ENCODE results near the gene CDK14. TPM values are rescaled to one million over a fixed set of nuclear protein-coding genes. Genes with fewer than 3 reads are reported as not detected.

CDK14 gene
- total RNA-seq, 5 donors from 2014 or later (not counting 1 experiment from before 2014, with no cell fraction given) = 0.86 to 6.6 (median 1.6) TPM

DNA sequence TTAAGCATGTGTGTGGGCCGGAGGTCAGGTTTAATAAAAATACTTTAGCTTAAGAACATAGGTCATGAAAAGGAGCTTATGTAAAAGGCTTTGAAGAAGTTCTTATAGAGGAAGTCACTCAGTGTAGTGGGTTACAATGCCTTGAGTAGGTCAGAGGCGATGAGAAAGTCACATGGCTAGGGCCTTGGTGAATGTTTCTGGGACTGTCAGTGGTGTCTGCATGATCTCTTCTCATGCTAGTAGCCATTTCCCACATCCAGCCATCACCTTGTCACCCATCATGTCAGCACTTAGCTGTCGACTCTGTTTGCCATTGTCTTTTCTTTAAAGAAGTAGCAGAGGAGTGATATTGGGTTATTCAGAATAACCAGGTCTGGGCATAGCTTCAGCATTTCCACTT, 236.6 kb downstream of the CDK14 start:
- DNase-seq (no peak), ATAC-seq (replicated peaks in 1 of 4) (no peak)
- Histone ChIP-seq H3K4me3 (ENCODE audit: control insufficient read depth in 1 of 2, extremely low read depth in 1 of 2, low read length in 1 of 2) (no peak overlapping the region), H3K4me1 (ENCODE audit: control insufficient read depth in 1 of 2, extremely low read depth in 1 of 2, insufficient read depth in 2 of 2, low read length in 2 of 2) (no peaks in the 10 kb centered on the region), H3K27ac (ENCODE audit: low read length) (no peak overlapping the region), H3K27me3 (replicated peaks in 1 of 2; ENCODE audit: control insufficient read depth in 2 of 2, extremely low read depth in 1 of 2, insufficient read depth in 2 of 2, low read length in 1 of 2) (no peaks in the 10 kb centered on the region), H3K9me3 (no peaks in the 10 kb centered on the region), H3K36me3 (ENCODE audit: control insufficient read depth in 2 of 2, extremely low read depth in 1 of 2, insufficient read depth in 1 of 2, low read length in 1 of 2) (no peaks in the 10 kb centered on the region)
- Mint-ChIP-seq H3K27me3 (no peaks in the 10 kb centered on the region), H3K4me3 (no peak overlapping the region), H3K4me1 (no peaks in the 10 kb centered on the region), H3K27ac (no peak overlapping the region), H3K9me3 (peaks cover 6 to 24% (median 14%) of the 10 kb centered on the region in 3 donors), H3K36me3 (no peaks in the 10 kb centered on the region)
- ChIA-PET POLR2A (no interaction called here), CTCF (interaction anchor here in 1 of 2 donors (0.6 kb wide), 1 partner anchor 202 kb away, joined by 4 read pairs; no protein-coding TSS in a partner anchor)
- WGBS (ENCODE audit: insufficient coverage) = no CpG with 5 or more reads among the region's 3 CpGs

DNA sequence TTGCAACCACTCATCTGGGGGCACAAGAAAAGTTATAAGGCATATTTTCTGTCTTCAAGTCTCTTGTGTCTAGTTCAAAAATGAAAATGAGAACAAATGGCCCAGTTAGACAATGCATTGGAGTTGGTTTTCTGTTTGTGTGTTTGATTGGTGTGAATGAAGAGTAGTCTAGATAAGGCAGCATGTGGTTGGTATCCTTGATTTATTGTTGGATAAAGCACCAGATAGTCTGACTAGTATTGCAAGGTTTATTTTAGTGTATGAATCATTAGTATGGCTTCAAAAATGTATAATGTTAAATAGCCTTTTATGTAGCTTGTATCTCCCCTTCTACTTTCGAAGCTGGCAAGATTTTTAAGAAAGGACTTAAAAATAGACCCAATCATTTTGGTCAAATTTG, 237.3 kb downstream of the CDK14 start:
- POLR2A ChIA-PET = no interaction called here

DNA sequence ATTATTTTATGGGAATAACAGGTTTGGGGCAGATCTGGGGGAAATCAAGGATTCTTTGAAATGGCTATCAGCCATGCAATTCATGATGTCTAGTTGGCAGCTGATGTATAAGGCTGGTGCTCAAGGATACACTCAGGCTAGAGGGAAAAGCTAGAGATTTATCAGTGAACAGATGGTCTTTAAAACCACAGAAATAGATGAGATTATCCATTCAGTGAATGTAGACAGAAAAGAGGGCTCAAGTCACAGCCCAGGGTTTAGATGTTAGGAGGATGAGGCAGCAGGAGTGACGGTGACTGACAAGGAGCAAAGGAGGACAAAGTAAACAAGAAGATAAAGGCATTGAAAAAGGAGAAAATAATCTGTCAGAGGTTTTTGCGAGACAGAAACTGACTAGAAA, 238.7 kb downstream of the CDK14 start:
- Histone ChIP-seq H3K4me3 (ENCODE audit: control insufficient read depth in 1 of 2, extremely low read depth in 1 of 2, low read length in 1 of 2) (no peak overlapping the region), H3K4me1 (ENCODE audit: control insufficient read depth in 1 of 2, extremely low read depth in 1 of 2, insufficient read depth in 2 of 2, low read length in 2 of 2) (no peaks in the 10 kb centered on the region), H3K27ac (ENCODE audit: low read length) (no peak overlapping the region), H3K9me3 (no peaks in the 10 kb centered on the region), H3K27me3 (replicated peaks in 1 of 2; ENCODE audit: control insufficient read depth in 2 of 2, extremely low read depth in 1 of 2, insufficient read depth in 2 of 2, low read length in 1 of 2) (no peaks in the 10 kb centered on the region), H3K36me3 (ENCODE audit: control insufficient read depth in 2 of 2, extremely low read depth in 1 of 2, insufficient read depth in 1 of 2, low read length in 1 of 2) (no peaks in the 10 kb centered on the region)
- Mint-ChIP-seq H3K27me3 (no peaks in the 10 kb centered on the region), H3K27ac (no peak overlapping the region), H3K36me3 (no peaks in the 10 kb centered on the region), H3K4me3 (no peak overlapping the region), H3K9me3 (peaks cover 6 to 25% (median 17%) of the 10 kb centered on the region in 3 donors), H3K4me1 (no peaks in the 10 kb centered on the region)
- DNase-seq = no peak
- ATAC-seq (replicated peaks in 1 of 4) = no peak
- 89% methylated on average over 2 of the region's 2 CpGs for WGBS (ENCODE audit: insufficient coverage)
- ChIA-PET CTCF (no interaction called here), POLR2A (no interaction called here)

More for the DNA sequence above, 237.3 kb downstream of the CDK14 start:
- WGBS (ENCODE audit: insufficient coverage) = no CpG with 5 or more reads among the region's 1 CpG
- H3K4me1 Mint-ChIP-seq = no peaks in the 10 kb centered on the region
- Histone ChIP-seq H3K4me1 (ENCODE audit: control insufficient read depth in 1 of 2, extremely low read depth in 1 of 2, insufficient read depth in 2 of 2, low read length in 2 of 2) (no peaks in the 10 kb centered on the region), H3K4me3 (ENCODE audit: control insufficient read depth in 1 of 2, extremely low read depth in 1 of 2, low read length in 1 of 2) (no peak overlapping the region), H3K27me3 (replicated peaks in 1 of 2; ENCODE audit: control insufficient read depth in 2 of 2, extremely low read depth in 1 of 2, insufficient read depth in 2 of 2, low read length in 1 of 2) (no peaks in the 10 kb centered on the region), H3K27ac (ENCODE audit: low read length) (no peak overlapping the region), H3K9me3 (no peaks in the 10 kb centered on the region), H3K36me3 (ENCODE audit: control insufficient read depth in 2 of 2, extremely low read depth in 1 of 2, insufficient read depth in 1 of 2, low read length in 1 of 2) (no peaks in the 10 kb centered on the region)
- H3K27ac Mint-ChIP-seq = no peak overlapping the region
- CTCF ChIA-PET = no interaction called here
- DNase-seq (no peak), ATAC-seq (replicated peaks in 1 of 4) (no peak)
- no peaks in the 10 kb centered on the region for H3K36me3 Mint-ChIP-seq
- H3K4me3 Mint-ChIP-seq = no peak overlapping the region
- H3K9me3 Mint-ChIP-seq = peaks cover 6 to 26% (median 16%) of the 10 kb centered on the region in 3 donors
- no peaks in the 10 kb centered on the region for H3K27me3 Mint-ChIP-seq

DNA sequence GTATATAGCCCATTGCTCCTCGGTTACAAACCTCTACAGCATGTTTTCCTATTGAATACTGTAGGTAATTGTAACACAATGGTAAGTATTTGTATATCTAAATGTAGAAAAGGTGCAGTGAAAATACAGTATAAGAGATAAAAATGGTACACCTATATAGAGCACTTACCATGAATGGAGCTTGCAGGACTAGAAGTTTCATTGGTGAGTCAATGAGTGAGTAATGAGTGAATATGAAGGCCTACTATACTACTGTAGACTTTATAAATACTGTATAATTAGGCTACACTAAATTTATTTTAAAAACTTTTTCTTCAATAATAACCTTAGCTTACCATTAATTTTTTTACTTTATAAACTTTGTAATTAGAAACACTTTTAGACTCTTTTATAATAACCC, 239.7 kb downstream of the CDK14 start:
- POLR2A ChIA-PET = no interaction called here
- Mint-ChIP-seq H3K27me3 (no peaks in the 10 kb centered on the region), H3K4me1 (no peaks in the 10 kb centered on the region), H3K27ac (no peak overlapping the region), H3K4me3 (no peak overlapping the region), H3K36me3 (no peaks in the 10 kb centered on the region), H3K9me3 (peaks cover 10 to 21% (median 20%) of the 10 kb centered on the region in 3 donors)
- H3K27ac ChIP-seq (ENCODE audit: low read length) = no peak overlapping the region
- no peaks in the 10 kb centered on the region for H3K36me3 ChIP-seq (ENCODE audit: control insufficient read depth in 2 of 2, extremely low read depth in 1 of 2, insufficient read depth in 1 of 2, low read length in 1 of 2)
- H3K27me3 ChIP-seq (replicated peaks in 1 of 2; ENCODE audit: control insufficient read depth in 2 of 2, extremely low read depth in 1 of 2, insufficient read depth in 2 of 2, low read length in 1 of 2) = no peaks in the 10 kb centered on the region
- H3K4me3 ChIP-seq (ENCODE audit: control insufficient read depth in 1 of 2, extremely low read depth in 1 of 2, low read length in 1 of 2) = no peak overlapping the region
- DNase-seq (no peak), ATAC-seq (replicated peaks in 1 of 4) (no peak)
- no peaks in the 10 kb centered on the region for H3K9me3 ChIP-seq
- CTCF ChIA-PET = no interaction called here
- WGBS (ENCODE audit: insufficient coverage) = no CpG with 5 or more reads among the region's 1 CpG
- H3K4me1 ChIP-seq (ENCODE audit: control insufficient read depth in 1 of 2, extremely low read depth in 1 of 2, insufficient read depth in 2 of 2, low read length in 2 of 2) = no peaks in the 10 kb centered on the region

DNA sequence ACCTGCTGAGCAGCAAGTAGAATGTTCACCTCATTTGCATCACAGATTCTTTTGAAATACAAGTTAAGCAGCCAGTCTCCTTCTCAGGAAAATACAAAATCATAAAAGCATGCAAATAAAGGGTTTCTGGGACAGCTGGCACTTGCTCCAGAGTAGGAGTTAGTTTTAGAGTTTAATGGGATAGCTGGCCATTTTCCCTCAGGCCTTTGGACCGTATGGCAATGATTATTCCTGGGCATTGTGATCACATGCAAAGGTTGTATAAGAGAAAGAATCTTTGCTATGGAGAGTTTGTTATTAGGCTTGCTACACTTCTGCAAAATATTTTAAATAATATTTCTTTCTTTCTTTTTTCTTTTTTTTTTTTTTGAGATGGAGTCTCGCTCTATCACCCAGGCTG, 240.8 kb downstream of the CDK14 start:
- no peak overlapping the region for H3K27ac ChIP-seq (ENCODE audit: low read length)
- CTCF ChIA-PET = no interaction called here
- no peaks in the 10 kb centered on the region for H3K9me3 ChIP-seq
- Mint-ChIP-seq H3K36me3 (no peaks in the 10 kb centered on the region), H3K27me3 (no peaks in the 10 kb centered on the region), H3K4me1 (no peaks in the 10 kb centered on the region), H3K9me3 (peaks cover 10 to 20% (median 16%) of the 10 kb centered on the region in 3 donors), H3K4me3 (no peak overlapping the region), H3K27ac (no peak overlapping the region)
- ATAC-seq (replicated peaks in 1 of 4) = no peak
- no peaks in the 10 kb centered on the region for H3K36me3 ChIP-seq (ENCODE audit: control insufficient read depth in 2 of 2, extremely low read depth in 1 of 2, insufficient read depth in 1 of 2, low read length in 1 of 2)
- no peak overlapping the region for H3K4me3 ChIP-seq (ENCODE audit: control insufficient read depth in 1 of 2, extremely low read depth in 1 of 2, low read length in 1 of 2)
- DNase-seq = no peak
- H3K27me3 ChIP-seq (replicated peaks in 1 of 2; ENCODE audit: control insufficient read depth in 2 of 2, extremely low read depth in 1 of 2, insufficient read depth in 2 of 2, low read length in 1 of 2) = no peaks in the 10 kb centered on the region
- no CpG with 5 or more reads among the region's 2 CpGs for WGBS (ENCODE audit: insufficient coverage)
- H3K4me1 ChIP-seq (ENCODE audit: control insufficient read depth in 1 of 2, extremely low read depth in 1 of 2, insufficient read depth in 2 of 2, low read length in 2 of 2) = no peaks in the 10 kb centered on the region
- POLR2A ChIA-PET = interaction anchor here in 1 of 2 donors (0.6 kb wide), 1 partner anchor 34 kb away, joined by 4 read pairs; no protein-coding TSS in a partner anchor

DNA sequence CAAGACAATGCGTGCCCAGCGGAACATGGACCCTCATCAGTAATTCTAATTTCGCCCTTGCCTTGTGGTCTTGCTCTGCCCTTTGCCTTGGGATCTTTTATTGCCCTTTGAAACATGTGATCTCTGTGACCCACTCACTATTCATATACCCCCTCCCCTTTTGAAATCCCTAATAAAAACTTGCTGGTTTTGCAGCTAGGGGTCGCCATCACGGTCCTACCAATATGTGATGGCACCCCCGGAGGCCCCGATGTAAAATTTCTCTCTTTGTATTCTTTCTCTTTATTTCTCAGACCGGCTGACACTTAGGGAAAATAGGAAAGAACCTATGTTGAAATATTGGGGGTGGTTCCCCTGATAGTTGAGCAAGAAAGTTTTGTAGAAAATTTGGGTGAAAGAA, 242.7 kb downstream of the CDK14 start:
- DNase-seq (no peak), ATAC-seq (replicated peaks in 1 of 4) (no peak)
- Histone ChIP-seq H3K9me3 (no peaks in the 10 kb centered on the region), H3K27me3 (replicated peaks in 1 of 2; ENCODE audit: control insufficient read depth in 2 of 2, extremely low read depth in 1 of 2, insufficient read depth in 2 of 2, low read length in 1 of 2) (no peaks in the 10 kb centered on the region), H3K36me3 (ENCODE audit: control insufficient read depth in 2 of 2, extremely low read depth in 1 of 2, insufficient read depth in 1 of 2, low read length in 1 of 2) (no peaks in the 10 kb centered on the region), H3K4me1 (ENCODE audit: control insufficient read depth in 1 of 2, extremely low read depth in 1 of 2, insufficient read depth in 2 of 2, low read length in 2 of 2) (no peaks in the 10 kb centered on the region), H3K27ac (ENCODE audit: low read length) (no peak overlapping the region), H3K4me3 (ENCODE audit: control insufficient read depth in 1 of 2, extremely low read depth in 1 of 2, low read length in 1 of 2) (no peak overlapping the region)
- Mint-ChIP-seq H3K36me3 (no peaks in the 10 kb centered on the region), H3K4me1 (no peaks in the 10 kb centered on the region), H3K27ac (no peak overlapping the region), H3K27me3 (no peaks in the 10 kb centered on the region), H3K4me3 (no peak overlapping the region), H3K9me3 (peaks cover 10 to 20% (median 16%) of the 10 kb centered on the region in 3 donors)
- CTCF ChIA-PET = no interaction called here
- WGBS (ENCODE audit: insufficient coverage) = 100% methylated on average over 3 of the region's 8 CpGs
- POLR2A ChIA-PET = no interaction called here

DNA sequence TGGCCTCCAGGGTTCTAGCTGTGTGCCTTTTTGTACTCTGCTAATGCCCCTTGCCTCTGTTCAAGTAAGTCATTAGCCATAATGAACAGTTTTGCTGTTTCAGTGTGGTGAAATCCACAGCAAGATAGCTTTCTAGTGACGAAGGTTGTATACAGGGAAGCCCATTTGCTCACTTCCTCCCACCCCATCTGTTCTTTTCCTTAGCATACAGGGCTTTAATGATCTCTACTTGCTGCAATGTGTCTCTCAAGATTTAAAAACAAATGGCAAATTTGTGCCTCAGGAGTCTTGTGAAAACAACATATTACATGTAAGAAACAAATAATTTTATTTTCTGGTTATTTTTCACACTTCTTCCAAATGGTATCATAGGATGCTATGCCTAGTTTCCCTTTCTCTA, 243.2 kb downstream of the CDK14 start:
- CTCF ChIA-PET = no interaction called here
- DNase-seq (no peak), ATAC-seq (replicated peaks in 1 of 4) (no peak)
- WGBS (ENCODE audit: insufficient coverage) = no CpG with 5 or more reads among the region's 1 CpG
- Histone ChIP-seq H3K4me3 (ENCODE audit: control insufficient read depth in 1 of 2, extremely low read depth in 1 of 2, low read length in 1 of 2) (no peak overlapping the region), H3K9me3 (no peaks in the 10 kb centered on the region), H3K27ac (ENCODE audit: low read length) (no peak overlapping the region), H3K4me1 (ENCODE audit: control insufficient read depth in 1 of 2, extremely low read depth in 1 of 2, insufficient read depth in 2 of 2, low read length in 2 of 2) (no peaks in the 10 kb centered on the region), H3K27me3 (replicated peaks in 1 of 2; ENCODE audit: control insufficient read depth in 2 of 2, extremely low read depth in 1 of 2, insufficient read depth in 2 of 2, low read length in 1 of 2) (no peaks in the 10 kb centered on the region), H3K36me3 (ENCODE audit: control insufficient read depth in 2 of 2, extremely low read depth in 1 of 2, insufficient read depth in 1 of 2, low read length in 1 of 2) (no peaks in the 10 kb centered on the region)
- Mint-ChIP-seq H3K27ac (no peak overlapping the region), H3K9me3 (peaks cover 10 to 18% (median 13%) of the 10 kb centered on the region in 3 donors), H3K27me3 (no peaks in the 10 kb centered on the region), H3K4me3 (no peak overlapping the region), H3K36me3 (no peaks in the 10 kb centered on the region), H3K4me1 (no peaks in the 10 kb centered on the region)
- POLR2A ChIA-PET = no interaction called here
